Measurements from ENCODE around the gene PLD6.
"Not testable (repeated sequence)": the region's sequence is repeated elsewhere in the genome, so short reads cannot be mapped to it uniquely, and the experiment has no call there.

PLD6 gene, protein sequence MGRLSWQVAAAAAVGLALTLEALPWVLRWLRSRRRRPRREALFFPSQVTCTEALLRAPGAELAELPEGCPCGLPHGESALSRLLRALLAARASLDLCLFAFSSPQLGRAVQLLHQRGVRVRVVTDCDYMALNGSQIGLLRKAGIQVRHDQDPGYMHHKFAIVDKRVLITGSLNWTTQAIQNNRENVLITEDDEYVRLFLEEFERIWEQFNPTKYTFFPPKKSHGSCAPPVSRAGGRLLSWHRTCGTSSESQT

DNA sequence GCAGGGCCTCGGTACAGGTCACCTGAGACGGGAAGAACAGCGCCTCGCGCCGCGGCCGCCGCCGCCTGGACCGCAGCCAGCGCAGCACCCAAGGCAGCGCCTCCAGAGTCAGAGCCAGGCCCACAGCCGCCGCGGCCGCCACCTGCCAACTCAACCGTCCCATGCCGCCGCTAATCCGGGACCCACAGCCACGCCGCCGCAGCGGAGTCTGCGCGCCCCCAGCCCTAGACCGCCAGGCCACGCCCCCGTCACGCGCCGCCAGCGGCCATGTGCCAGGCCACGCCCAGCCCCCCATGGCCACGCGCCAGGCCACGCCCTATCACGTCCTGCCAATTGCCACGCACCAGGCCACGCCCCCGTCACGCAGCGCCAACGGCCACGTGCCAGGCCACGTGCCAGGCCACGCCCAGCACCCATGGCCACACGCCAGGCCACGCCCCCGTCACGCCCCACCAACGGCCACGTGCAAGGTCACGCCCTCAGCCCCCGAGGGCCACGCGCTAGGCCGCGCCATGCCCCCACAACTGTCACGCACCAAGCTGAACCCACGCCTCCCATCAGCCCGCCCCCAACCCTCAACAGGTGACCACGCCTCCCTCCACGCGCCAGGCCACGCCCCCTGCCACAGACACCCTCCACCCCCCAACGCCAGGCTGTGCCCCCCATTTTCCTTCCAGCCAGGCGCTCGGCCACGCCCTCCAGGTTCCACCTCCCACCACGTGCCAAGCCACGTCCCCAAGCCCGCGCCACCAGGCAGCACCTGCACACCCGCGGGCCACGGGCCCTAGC, at the start of gene PLD6:
PLD6 (minus strand) TSS at position 210 of the 789 bp plus-strand sequence; CDS start at position 163, 47 bp downstream.
- DNase-seq (ENCODE audit: low read depth in 4 of 4, low spot score in 1 of 4) = peak; percentile 78 to 90 (median 84)

DNA sequence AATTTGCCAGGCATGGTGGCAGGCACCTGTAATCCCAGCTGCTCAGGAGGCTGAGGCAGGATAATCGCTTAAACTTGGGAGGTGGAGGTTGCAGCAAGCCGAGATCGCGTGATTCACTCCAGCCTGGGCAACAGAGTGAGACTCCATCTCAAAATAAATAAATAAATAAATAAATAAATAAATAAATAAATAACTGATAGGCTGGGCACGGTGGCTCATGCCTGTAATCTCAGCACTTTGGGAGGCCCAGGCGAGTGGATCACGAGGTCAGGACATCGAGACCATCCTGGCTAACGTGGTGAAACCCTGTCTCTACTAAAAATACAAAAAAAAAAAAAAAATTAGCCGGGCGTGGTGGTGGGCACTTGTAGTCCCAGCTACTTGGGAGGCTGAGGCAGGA, 49.6 kb upstream of the PLD6 start:
- not testable (repeated sequence) for DNase-seq (ENCODE audit: low read depth in 4 of 4, low spot score in 1 of 4)

DNA sequence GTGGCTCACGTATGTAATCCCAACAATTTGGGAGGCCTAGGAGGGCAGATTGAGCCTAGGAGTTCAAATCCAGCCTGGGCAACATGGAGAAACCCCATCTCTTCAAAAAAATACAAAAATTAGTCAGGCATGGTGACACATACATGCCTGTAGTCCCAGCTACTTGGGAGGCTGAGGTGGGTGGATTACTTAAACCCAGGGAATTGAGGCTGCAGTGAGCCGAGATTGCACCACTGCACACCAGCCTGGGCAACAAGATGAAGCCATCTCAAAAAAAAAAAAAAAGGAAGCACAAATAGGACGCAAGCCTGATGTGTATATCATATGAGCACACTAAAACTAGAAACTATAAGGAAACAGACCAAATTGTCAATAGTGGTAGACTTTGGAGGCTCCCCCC, 47.9 kb upstream of the PLD6 start:
- DNase-seq (ENCODE audit: low read depth in 4 of 4, low spot score in 1 of 4) = no peak

DNA sequence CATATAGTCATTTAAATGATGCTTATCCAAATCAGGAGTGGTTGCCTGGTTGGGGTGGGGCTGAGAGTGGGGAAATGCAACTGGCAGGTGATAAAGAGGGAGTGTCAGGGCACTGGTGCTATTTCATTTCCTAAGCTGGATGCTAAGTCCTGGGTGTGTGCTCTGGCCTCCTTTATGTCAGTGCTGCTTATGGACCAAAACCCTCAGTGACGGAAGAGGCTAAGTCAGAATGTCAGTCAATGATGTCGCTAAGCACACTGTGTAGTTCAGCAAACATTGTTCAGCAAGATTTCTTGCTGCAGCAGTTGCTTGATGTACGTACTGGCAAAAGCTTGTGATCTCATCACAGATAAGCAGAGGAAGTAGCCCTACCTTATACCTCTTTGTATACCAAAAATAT, 47.3 kb upstream of the PLD6 start:
- DNase-seq (ENCODE audit: low read depth in 4 of 4, low spot score in 1 of 4) = no peak

DNA sequence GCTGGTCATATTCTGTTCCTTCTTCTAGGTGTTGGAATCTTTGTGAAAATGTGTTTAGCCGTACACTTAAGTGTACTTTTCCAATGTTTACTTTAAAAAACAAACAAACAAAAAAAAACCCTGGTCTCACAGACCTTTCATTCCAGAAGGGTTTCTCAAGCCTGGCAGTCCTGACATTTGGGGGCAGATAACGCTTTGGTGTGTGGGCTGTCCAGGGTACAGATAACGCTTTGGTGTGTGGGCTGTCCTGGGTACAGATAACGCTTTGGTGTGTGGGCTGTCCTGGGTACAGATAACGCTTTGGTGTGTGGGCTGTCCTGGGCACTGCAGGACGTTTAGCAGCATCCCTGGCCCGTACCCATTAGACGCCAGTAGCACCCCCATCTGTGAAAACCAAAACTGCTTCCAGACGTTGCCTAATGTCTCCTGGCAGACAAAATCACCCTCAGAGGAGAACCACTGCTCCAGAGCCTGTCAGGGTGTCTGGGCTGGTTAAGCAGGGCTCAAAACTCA, 46.1 kb upstream of the PLD6 start:
- no peak for DNase-seq (ENCODE audit: low read depth in 4 of 4, low spot score in 1 of 4)

DNA sequence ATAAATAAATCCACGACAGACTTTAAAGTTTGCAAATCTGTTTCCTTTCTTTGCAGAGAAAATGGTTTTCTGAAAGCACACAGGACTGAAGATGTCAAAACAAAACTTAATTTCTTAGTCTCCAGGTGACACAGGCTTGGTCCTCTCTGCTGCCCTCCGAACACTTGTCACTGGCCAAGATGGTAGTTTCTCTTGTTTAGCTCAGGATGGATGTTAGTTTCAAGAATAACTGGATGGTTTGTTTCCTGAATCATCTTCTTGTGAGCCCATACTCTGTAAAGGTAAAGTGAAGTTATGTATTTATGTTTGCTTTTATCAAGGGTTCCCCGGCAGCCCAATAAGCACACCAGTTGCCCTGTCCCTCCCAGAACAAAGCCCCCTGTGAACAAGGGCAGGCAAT, 40.7 kb upstream of the PLD6 start:
- no peak for DNase-seq (ENCODE audit: low read depth in 4 of 4, low spot score in 1 of 4)

DNA sequence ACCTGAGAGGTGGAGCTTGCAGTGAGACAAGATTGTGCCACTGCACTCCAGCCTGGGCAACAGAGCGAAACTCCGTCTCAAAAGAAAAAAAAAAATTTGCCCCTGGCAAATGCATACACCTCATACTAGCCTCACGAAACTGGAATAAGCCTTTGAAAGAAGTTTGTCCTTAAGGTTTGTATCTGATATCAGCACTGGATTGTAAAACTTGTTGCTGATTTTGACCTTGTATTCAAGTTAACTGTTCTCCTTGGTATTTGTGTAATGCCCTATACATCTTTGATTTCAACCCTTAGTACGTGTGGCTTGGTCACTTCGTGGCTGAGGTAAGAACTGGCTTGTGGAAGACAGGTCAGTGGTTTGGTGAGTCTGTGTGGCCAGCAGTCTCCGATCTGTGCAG, 37.0 kb upstream of the PLD6 start:
- no peak for DNase-seq (ENCODE audit: low read depth in 4 of 4, low spot score in 1 of 4)

DNA sequence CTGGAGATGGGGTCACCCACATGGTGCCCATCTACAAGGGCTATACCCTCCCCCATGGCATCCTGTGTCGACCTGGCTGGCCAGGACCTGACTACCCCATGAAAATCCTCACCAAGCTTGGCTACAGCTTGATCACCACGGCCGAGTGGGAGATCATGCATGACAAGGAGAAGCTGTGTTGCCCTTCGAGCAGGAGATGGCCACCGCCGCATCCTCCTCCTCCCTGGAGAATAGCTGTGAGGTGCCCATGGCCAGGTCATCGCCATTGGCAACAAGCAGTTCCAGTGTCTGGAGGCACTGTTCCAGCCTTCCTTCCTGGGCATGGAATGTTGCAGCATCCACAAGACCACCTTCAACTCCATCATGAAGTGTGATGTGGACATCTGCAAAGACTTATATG, 36.1 kb upstream of the PLD6 start:
- DNase-seq (ENCODE audit: low read depth in 4 of 4, low spot score in 1 of 4) = no peak

DNA sequence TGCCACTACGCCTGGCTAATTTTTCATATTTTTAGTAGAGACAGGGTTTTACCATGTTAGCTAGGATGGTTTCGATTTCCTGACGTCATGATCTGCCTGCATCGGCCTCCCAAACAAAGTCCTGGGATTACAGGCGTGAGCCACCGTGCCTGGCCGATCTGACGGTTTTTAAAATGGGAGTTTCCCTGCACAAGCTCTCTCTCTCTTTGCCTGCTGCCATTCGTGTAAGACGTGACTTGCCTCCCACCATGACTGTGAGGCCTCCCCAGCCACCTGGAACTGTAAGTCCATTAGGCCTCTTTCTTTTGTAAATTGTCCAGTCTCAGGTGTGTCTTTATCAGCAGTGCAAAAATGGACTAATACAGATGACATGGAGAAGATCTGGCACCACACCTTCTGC, 35.5 kb upstream of the PLD6 start:
- no peak for DNase-seq (ENCODE audit: low read depth in 4 of 4, low spot score in 1 of 4)

DNA sequence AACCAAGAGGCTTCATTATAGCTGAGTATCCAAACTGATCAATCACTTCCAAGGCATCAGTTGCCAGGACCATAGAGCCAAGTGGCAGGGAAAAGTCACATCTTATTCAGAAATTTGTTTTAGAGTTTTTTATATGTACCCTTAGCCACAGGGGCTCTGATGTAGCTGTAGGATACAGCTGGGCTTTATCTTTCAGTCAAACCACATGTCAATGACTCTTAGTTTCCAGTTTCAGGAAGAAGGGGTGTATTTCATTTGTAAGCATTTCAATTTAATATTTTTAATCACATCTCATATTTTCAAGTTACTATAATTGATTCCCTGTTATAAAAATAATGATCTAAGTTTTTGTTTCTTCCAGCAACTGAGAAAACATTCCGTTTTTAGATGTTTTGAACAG, 33.7 kb upstream of the PLD6 start:
- no peak for DNase-seq (ENCODE audit: low read depth in 4 of 4, low spot score in 1 of 4)

DNA sequence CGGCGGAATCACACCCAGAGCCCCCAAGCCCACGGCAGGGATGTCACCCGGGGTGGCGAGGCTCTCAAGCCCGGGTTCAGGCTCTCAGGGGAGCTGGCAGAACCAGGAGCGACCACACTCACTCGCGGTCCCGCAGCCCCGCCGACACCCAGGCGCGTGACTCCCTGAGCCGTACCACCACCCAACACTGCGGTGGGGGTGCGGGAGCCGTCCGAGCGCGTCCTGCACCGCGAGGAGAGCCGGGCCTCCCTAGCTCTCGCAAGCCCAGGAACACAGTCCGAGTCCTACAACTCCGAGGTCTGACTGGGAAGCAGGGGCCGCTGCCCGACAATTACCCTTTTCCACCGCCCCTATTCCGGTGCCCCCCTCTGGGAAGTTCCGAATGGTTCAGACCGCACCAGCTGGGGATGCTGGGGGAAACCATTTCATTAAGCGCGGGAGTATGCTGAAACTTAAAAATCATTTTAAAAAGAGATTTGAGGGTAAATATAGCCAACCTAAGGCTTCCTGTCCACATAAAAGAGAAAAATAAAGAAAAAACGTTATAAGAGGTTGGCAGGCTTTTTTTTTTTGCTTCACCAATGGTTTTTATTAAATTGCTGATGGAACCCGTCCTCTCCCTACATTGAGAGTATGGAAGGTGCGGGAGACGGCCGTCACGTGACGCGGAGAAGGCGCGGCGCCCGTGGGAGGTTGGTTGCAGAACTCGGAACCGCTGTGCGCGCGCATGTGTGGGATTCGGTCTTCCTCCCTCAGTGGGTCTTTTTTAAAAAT, 31.1 kb upstream of the PLD6 start, which contains the start of gene FLCN:
FLCN (minus strand) TSS at position 143 of the 774 bp plus-strand sequence. CDS start 9,031 bp downstream, outside the sequence.
- DNase-seq (ENCODE audit: low read depth in 4 of 4, low spot score in 1 of 4) = peak; percentile 80 to 88 (median 82)

DNA sequence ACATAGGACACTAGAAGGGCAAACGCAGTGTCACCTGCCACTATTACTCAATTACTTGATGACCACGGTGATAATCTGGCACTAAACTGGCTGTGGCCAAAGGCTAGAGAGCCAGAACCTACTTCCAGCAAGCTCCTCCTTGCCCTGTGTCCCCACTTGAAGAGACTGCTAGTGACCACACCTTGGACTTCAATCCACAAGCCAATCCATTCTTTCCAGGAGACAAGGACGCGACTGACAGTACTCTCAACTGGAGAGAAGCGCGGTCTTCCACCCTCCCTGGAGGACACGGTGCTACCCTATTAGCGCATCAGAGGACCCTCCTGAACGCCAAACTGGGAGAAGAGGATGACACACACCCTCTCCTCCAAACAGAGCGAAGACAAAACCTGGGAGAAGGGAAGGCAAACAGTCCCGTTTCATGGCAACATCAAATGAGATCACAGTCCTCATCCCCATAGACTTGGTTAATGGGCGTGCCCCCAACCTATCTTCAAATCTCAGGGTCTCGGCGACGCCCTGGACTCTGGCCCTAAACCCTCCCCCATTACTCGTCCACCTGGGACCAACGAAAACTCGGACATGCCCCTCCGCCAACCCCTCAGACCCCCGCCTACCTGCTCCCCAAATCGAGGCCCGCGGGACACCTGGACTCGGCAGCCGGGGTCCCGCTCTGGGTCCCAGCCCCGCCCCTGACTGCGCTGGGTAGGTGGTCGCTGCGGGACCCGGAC, 30.3 kb upstream of the PLD6 start:
- DNase-seq (ENCODE audit: low read depth in 4 of 4, low spot score in 1 of 4) = no peak

DNA sequence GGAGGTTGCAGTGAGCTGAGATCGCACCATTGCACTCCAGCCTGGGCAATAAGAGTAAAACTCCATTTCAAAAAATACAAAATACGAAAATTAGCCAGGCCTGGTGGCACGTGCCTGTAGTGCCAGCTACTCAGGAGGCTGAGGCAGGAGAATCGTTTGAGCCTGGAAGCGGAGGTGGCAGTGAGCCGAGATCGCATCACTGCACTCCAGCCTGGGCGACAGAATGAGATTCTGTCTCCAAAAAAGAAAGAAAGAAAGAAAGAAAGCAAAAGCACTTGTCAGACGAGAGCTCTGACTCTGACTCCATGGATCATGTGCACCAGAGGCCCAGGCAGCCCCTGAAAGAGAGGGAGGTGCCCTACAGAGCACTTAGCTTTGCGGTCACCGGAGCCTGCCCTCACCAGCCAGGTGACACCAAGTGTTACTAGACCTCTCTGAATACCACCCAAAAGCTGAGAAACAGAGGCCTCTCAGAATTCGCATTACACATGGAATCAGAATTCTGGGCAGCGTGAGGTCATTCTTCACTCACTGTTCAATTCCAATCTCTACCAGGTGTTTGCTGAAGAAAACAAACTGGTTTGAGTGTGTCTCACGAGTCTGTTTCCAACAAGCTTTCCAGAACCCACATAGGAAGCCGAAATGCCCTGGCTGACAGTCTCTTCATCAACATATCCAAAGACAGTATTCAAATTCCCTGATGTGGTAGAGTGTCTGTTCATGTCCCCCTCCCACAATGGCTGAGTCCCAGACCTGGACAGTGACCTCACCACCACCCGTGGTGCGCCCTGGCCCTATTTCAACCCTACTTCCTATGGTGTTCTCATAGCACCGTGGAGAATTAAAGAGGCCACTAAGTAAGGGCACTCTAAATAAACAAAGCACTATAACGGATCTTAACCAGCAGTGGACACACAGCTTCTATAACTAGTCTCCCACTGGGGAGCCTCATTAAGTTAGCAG, 29.4 kb upstream of the PLD6 start:
- no peak for DNase-seq (ENCODE audit: low read depth in 4 of 4, low spot score in 1 of 4)

DNA sequence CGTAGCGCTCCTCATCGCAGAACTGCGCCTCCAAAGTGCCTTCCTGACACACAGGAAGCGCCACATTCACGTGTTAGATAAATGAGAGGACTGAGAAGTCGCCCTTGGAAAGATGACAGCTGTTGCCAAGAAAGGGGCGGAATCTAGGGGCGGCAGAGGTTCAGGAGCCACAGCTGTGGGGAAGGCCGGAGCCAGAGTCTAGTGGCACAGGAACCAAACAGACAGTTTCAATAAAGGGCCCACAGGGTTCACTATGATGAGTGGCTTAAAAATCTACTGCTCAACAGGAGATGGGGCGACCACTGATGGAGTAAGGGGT, 26.1 kb upstream of the PLD6 start:
- DNase-seq (ENCODE audit: low read depth in 4 of 4, low spot score in 1 of 4) = no peak

DNA sequence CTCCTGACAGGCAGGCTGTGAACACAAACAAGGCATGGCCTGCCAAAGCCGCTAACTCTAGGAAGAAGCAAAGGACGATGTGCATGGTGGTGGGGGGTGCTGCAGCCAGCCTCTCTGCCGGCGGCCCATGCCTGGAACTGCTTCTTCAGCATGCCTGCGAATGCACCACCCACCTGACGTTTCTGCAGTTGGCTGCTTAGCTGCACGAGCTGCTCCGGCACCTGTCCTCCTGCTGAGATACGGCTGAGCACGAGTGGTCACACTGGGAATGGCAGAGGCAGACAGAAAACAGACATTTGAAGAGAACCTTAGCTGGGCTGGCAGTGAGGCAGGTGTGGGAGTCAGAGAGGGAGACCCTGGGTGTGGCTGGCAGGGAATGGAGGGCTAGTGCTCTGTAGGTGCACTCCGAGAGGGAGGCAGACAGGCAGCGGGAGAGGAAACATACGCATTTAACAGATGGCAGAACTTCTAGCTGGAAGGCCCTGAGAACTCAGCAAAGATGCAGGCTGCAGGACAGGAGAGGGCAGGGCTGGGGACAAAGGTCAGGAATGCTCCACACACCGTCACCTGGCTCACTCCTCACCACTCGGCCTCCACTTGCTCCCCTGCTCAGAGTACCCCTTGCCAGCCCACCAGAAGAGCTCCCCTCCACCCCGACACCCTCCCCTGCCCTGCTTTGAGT, 25.6 kb upstream of the PLD6 start:
- no peak for DNase-seq (ENCODE audit: low read depth in 4 of 4, low spot score in 1 of 4)

DNA sequence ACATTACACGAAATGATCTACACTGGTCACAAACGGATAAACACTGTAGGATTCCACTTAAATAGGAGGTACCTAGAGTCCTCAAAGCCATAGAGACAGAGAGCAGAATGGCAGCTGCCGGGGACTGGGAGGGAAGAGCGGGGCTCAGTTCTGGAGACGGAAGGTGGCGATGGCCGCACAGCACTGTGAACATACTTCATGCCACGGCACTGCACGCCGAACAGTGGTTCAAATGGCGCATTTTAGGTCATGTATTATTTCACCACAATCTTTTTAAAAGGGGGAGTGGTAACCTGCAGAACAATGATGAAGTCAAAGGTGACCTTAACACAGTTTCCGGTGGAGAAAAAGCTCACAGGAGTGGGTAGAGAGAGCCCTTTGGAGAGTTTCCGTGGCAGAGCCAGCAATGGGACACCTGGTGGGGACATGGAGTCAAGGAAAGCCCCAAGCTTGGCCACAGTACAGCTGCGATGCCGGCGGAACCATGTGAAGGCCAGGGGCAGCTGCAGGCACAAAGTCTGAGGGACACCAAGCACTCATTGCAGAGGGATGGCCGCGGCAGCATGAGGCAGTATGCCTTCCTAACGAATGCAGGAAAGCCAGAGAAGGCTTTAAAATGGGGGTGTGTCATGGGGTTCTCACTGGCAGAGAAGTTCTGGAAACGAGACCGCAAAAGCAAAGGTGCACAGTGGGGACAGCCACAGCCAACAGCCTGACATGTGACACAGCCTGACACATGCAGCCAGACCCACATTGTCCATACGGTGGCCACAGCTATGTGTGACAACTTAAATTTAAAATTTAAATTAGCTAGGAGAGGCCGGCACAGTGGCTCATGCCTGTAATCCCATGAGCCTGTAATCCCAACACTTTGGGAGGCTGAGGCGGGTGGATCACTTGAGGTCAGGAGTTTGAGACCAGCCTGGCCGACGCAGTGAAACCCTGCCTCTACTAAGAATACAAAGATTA, 23.6 kb upstream of the PLD6 start:
- no peak for DNase-seq (ENCODE audit: low read depth in 4 of 4, low spot score in 1 of 4)

DNA sequence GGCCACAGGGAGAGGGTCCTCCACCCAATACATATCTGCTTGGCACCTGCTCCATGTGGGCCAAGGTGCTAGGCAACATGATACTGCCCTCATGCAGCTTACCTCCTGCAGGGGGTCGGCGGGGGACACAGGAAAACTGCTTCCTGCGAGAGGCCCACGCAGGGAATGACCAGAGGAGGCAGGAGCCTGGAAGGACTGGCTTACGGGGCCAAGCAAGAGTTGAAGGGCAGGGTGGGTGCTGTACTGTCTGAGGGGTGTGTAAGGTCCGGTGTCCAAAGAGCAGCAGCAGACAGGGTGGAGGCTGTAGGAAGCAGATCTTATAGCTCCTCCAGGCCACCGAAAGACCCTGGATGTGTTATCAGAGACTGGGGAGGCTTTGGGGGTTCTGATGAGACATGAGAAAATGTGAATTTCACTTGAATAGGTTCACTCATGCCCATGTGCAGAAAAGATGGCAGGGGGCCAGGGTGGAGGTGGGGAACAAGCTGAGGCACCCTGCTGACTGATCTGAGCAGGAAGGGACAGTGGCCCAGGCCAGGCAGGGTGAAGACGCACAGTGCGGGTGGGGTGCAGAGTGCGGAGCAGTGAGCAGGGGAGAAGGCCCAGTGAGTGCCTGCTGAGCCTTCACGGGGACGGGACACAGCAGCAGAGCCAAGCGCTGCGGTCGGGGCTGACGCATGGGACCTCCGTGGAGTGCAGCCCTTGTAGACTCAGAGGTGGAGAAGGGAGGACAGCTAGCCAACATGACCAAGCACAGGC, 22.6 kb upstream of the PLD6 start:
- DNase-seq (ENCODE audit: low read depth in 4 of 4, low spot score in 1 of 4) = no peak

All from stimulated activated CD4-positive, alpha-beta T cell treated with anti-CD3 and anti-CD28 coated beads, Interleukin-1b, Interleukin-23, amount 100 ng/mL, for 24 hours (primary cell).